ENCODE results near the gene KDM4C. TPM values are rescaled to one million over a fixed set of nuclear protein-coding genes. Genes with fewer than 3 reads are reported as not detected.

KDM4C gene
- total and polyA plus RNA-seq, 2 experiments from 2014 or later: 14.3 to 20.6 TPM

DNA sequence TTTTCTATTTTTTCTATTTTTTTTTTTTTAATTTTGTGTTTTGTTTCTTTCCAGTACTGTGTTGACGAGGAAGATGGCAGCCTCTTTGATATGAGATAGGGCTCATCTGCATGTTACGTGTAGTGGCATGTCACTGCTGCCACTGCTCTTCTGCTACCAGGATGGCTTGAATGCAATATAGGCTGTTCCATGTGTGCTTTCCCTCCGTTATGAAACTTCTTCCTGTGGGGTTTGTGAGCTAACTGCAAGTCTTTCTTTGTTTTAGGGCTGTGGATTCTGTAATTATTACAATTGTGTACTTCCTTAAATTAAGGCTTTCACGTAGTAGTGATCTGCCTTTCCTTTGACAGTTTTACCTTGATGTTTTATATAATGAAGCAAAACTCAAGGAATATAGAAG lies 184.6 kb downstream of the KDM4C start:
- no peak for DNase-seq
- Histone ChIP-seq H3K4me3 (no peak overlapping the region), H3K79me2 (ENCODE audit: insufficient read depth) (0 out of 2 replicates have a peak, but pooled peaks cover 4% of the 10 kb centered on the region), H3K9me2 (ENCODE audit: insufficient read depth) (no peaks in the 10 kb centered on the region), H3K9me3 (ENCODE audit: low read depth) (no peaks in the 10 kb centered on the region), H2AFZ (no peak overlapping the region), H3K9ac (no peak overlapping the region), H3K4me2 (ENCODE audit: unreplicated experiment) (no peak overlapping the region), H3K4me1 (ENCODE audit: insufficient read depth) (peaks cover 46% of the 10 kb centered on the region), H3K27me3 (replicated peaks; ENCODE audit: insufficient read depth) (no peaks in the 10 kb centered on the region), H3F3A (ENCODE audit: insufficient read depth) (peaks cover 21% of the 10 kb centered on the region), H3K36me3 (ENCODE audit: low read depth) (no peaks in the 10 kb centered on the region), H4K20me1 (ENCODE audit: insufficient read depth) (no peaks in the 10 kb centered on the region; the same call in 1 of the 2 replicates), H3K27ac (no peak overlapping the region)
- in situ Hi-C loops (cut with MboI): no loop called here
- WGBS, 2 experiments (ENCODE audit: low coverage in 1 of 2, low lambda C conversion rate in 2 of 2, missing lambda C conversion rate in 2 of 2): 97 to 99% methylated on average over 4 of the region's 4 CpGs
- TF ChIP-seq EZH2 (IDR thresholded peaks at IDR 0.05; ENCODE audit: insufficient read depth, poor library complexity, severe bottlenecking) (no peak), EZH2phosphoT487 (IDR thresholded peaks at IDR 0.05; ENCODE audit: insufficient read depth, low read depth) (no peak)

DNA sequence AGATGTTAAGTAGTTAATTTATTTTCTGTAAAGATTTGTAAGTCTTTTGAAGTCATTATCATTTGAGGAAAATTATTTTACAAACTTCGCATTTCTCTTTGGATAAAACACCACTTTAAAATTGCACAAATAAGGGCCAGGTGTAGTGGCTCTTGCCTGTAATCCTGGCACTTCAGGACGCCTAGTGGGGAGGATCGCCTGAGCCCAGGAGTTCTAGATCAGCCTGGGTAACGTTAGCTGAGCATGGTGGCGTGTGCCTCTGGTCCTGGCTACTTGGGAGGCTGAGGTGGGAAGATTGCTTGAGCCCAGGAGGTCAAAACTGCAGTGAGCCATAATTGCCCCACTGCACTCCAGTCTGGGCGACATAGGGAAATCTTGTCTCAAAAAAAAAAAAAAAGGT lies 185.5 kb downstream of the KDM4C start:
- no peaks in the 10 kb centered on the region for H3K9me2 ChIP-seq (ENCODE audit: insufficient read depth)
- DNase-seq: no peak
- H3K9me3 ChIP-seq (ENCODE audit: low read depth): no peaks in the 10 kb centered on the region
- no peak overlapping the region for H3K4me3 ChIP-seq
- H3K79me2 ChIP-seq (ENCODE audit: insufficient read depth): 0 out of 2 replicates have a peak, but pooled peaks cover 4% of the 10 kb centered on the region
- H3K27ac ChIP-seq: no peak overlapping the region
- no peak overlapping the region for H2AFZ ChIP-seq
- in situ Hi-C loops (cut with MboI): no loop called here
- peaks cover 21% of the 10 kb centered on the region for H3F3A ChIP-seq (ENCODE audit: insufficient read depth)
- TF ChIP-seq EZH2 (IDR thresholded peaks at IDR 0.05; ENCODE audit: insufficient read depth, poor library complexity, severe bottlenecking) (no peak), EZH2phosphoT487 (IDR thresholded peaks at IDR 0.05; ENCODE audit: insufficient read depth, low read depth) (no peak)
- no peak overlapping the region for H3K4me2 ChIP-seq (ENCODE audit: unreplicated experiment)
- WGBS, 2 experiments (ENCODE audit: low coverage in 1 of 2, low lambda C conversion rate in 2 of 2, missing lambda C conversion rate in 2 of 2): 94 to 95% methylated on average over 6 of the region's 6 CpGs
- H3K27me3 ChIP-seq (replicated peaks; ENCODE audit: insufficient read depth): no peaks in the 10 kb centered on the region
- H3K9ac ChIP-seq: no peak overlapping the region
- peaks cover 37% of the 10 kb centered on the region for H3K4me1 ChIP-seq (ENCODE audit: insufficient read depth)
- no peaks in the 10 kb centered on the region for H3K36me3 ChIP-seq (ENCODE audit: low read depth)
- H4K20me1 ChIP-seq (ENCODE audit: insufficient read depth): no peaks in the 10 kb centered on the region; the same call in 1 of the 2 replicates

GRCh38 chr9:6944093-6944551 lies 186.3 kb downstream of the KDM4C start:
- no peaks in the 10 kb centered on the region for H3K36me3 ChIP-seq (ENCODE audit: low read depth)
- no peak overlapping the region for H3K4me3 ChIP-seq
- H3K9ac ChIP-seq: no peak overlapping the region
- H3K9me2 ChIP-seq (ENCODE audit: insufficient read depth): no peaks in the 10 kb centered on the region
- DNase-seq: peak; percentile 72
- H3K9me3 ChIP-seq (ENCODE audit: low read depth): no peaks in the 10 kb centered on the region
- H4K20me1 ChIP-seq (ENCODE audit: insufficient read depth): no peaks in the 10 kb centered on the region; the same call in 1 of the 2 replicates
- 98 to 100% methylated on average over 1 of the region's 1 CpG for WGBS, 2 experiments (ENCODE audit: low coverage in 1 of 2, low lambda C conversion rate in 2 of 2, missing lambda C conversion rate in 2 of 2)
- TF ChIP-seq EZH2phosphoT487 (IDR thresholded peaks at IDR 0.05; ENCODE audit: insufficient read depth, low read depth) (no peak), EZH2 (IDR thresholded peaks at IDR 0.05; ENCODE audit: insufficient read depth, poor library complexity, severe bottlenecking) (no peak)
- H3K27me3 ChIP-seq (replicated peaks; ENCODE audit: insufficient read depth): no peaks in the 10 kb centered on the region
- H2AFZ ChIP-seq: no peak overlapping the region
- peaks cover 17% of the 10 kb centered on the region for H3F3A ChIP-seq (ENCODE audit: insufficient read depth)
- H3K4me1 ChIP-seq (ENCODE audit: insufficient read depth): peaks cover 33% of the 10 kb centered on the region
- H3K4me2 ChIP-seq (ENCODE audit: unreplicated experiment): peak overlapping the region; percentile 62
- H3K79me2 ChIP-seq (ENCODE audit: insufficient read depth): 0 out of 2 replicates have a peak, but pooled peaks cover 4% of the 10 kb centered on the region
- in situ Hi-C loops (cut with MboI): no loop called here
- no peak overlapping the region for H3K27ac ChIP-seq

- H3K4me3 ChIP-seq: no peak overlapping the region
- peaks cover 11% of the 10 kb centered on the region for H3F3A ChIP-seq (ENCODE audit: insufficient read depth)
- no peaks in the 10 kb centered on the region for H3K9me3 ChIP-seq (ENCODE audit: low read depth)
- peak; percentile 50 for DNase-seq
- WGBS, 2 experiments (ENCODE audit: low coverage in 1 of 2, low lambda C conversion rate in 2 of 2, missing lambda C conversion rate in 2 of 2): 76 to 83% methylated on average over 4 of the region's 4 CpGs
- H4K20me1 ChIP-seq (ENCODE audit: insufficient read depth): no peaks in the 10 kb centered on the region; the same call in 1 of the 2 replicates
- no peaks in the 10 kb centered on the region for H3K36me3 ChIP-seq (ENCODE audit: low read depth)
- peak overlapping the region; percentile 62 for H3K4me2 ChIP-seq (ENCODE audit: unreplicated experiment)
- H2AFZ ChIP-seq: no peak overlapping the region
- no peaks in the 10 kb centered on the region for H3K27me3 ChIP-seq (replicated peaks; ENCODE audit: insufficient read depth)
- no peaks in the 10 kb centered on the region for H3K9me2 ChIP-seq (ENCODE audit: insufficient read depth)
- H3K79me2 ChIP-seq (ENCODE audit: insufficient read depth): 0 out of 2 replicates have a peak, but pooled peaks cover 4% of the 10 kb centered on the region
- in situ Hi-C loops (cut with MboI): no loop called here
- H3K27ac ChIP-seq: no peak overlapping the region
- peaks cover 28% of the 10 kb centered on the region for H3K4me1 ChIP-seq (ENCODE audit: insufficient read depth)
- no peak for TF ChIP-seq EZH2phosphoT487 (IDR thresholded peaks at IDR 0.05; ENCODE audit: insufficient read depth, low read depth)
- TF ChIP-seq EZH2 (IDR thresholded peaks at IDR 0.05; ENCODE audit: insufficient read depth, poor library complexity, severe bottlenecking): no peak
- no peak overlapping the region for H3K9ac ChIP-seq
Observed at GRCh38 chr9:6944896-6945295, 187.1 kb downstream of the KDM4C start.
